Measurements from ENCODE around the gene OTULIN.
A peak's percentile ranks its signal among the peaks of the same experiment; 100 is the strongest.

The OTULIN gene

GRCh38 chr5:14667770-14668169 is 3.3 kb downstream of the OTULIN start:
- no peak overlapping the region for H3K27ac ChIP-seq
- no peaks in the 10 kb centered on the region for H3K27me3 ChIP-seq
- TF ChIP-seq CTCF (IDR thresholded peaks at IDR 0.05): no peak

GRCh38 chr5:14668181-14668591 is 3.7 kb downstream of the OTULIN start:
- H3K27ac ChIP-seq: no peak overlapping the region
- peaks cover 40 to 48% of the 10 kb centered on the region in 2 experiments for H3K4me1 ChIP-seq (ENCODE audit: control insufficient read depth in 1 of 2, insufficient read depth in 1 of 2, low read depth in 1 of 2, low read length in 1 of 2)
- peaks cover 4% of the 10 kb centered on the region for H3K36me3 ChIP-seq
- H3K4me3 ChIP-seq (ENCODE audit: low read depth in 1 of 2, low read length in 1 of 2): no peak overlapping the region
- H3K27me3 ChIP-seq: no peaks in the 10 kb centered on the region
- no peaks in the 10 kb centered on the region for H3K9me3 ChIP-seq
- no peak for TF ChIP-seq CTCF (IDR thresholded peaks at IDR 0.05)

More at GRCh38 chr5:14667770-14668169, 3.3 kb downstream of the OTULIN start:
- peaks cover 4% of the 10 kb centered on the region for H3K36me3 ChIP-seq
- peaks cover 40 to 49% of the 10 kb centered on the region in 2 experiments for H3K4me1 ChIP-seq (ENCODE audit: control insufficient read depth in 1 of 2, insufficient read depth in 1 of 2, low read depth in 1 of 2, low read length in 1 of 2)
- H3K9me3 ChIP-seq: no peaks in the 10 kb centered on the region
- no peak overlapping the region for H3K4me3 ChIP-seq (ENCODE audit: low read depth in 1 of 2, low read length in 1 of 2)

GRCh38 chr5:14669415-14669814 is 4.9 kb downstream of the OTULIN start:
- H3K27ac ChIP-seq: no peak overlapping the region
- no peaks in the 10 kb centered on the region for H3K9me3 ChIP-seq
- H3K4me3 ChIP-seq (ENCODE audit: low read depth in 1 of 2, low read length in 1 of 2): no peak overlapping the region
- H3K4me1 ChIP-seq (ENCODE audit: control insufficient read depth in 1 of 2, insufficient read depth in 1 of 2, low read depth in 1 of 2, low read length in 1 of 2): peaks cover 29 to 35% of the 10 kb centered on the region in 2 experiments
- H3K27me3 ChIP-seq: no peaks in the 10 kb centered on the region
- no peak for TF ChIP-seq CTCF (IDR thresholded peaks at IDR 0.05)
- H3K36me3 ChIP-seq: peaks cover 9% of the 10 kb centered on the region

GRCh38 chr5:14669975-14670374 is 5.5 kb downstream of the OTULIN start:
- no peak overlapping the region for H3K27ac ChIP-seq
- H3K36me3 ChIP-seq: peaks cover 9% of the 10 kb centered on the region
- H3K9me3 ChIP-seq: no peaks in the 10 kb centered on the region
- peaks cover 29 to 35% of the 10 kb centered on the region in 2 experiments for H3K4me1 ChIP-seq (ENCODE audit: control insufficient read depth in 1 of 2, insufficient read depth in 1 of 2, low read depth in 1 of 2, low read length in 1 of 2)
- H3K27me3 ChIP-seq: no peaks in the 10 kb centered on the region
- TF ChIP-seq CTCF (IDR thresholded peaks at IDR 0.05): no peak
- H3K4me3 ChIP-seq (ENCODE audit: low read depth in 1 of 2, low read length in 1 of 2): no peak overlapping the region

- H3K4me3 ChIP-seq (ENCODE audit: low read depth in 1 of 2, low read length in 1 of 2): no peak overlapping the region
- no peaks in the 10 kb centered on the region for H3K9me3 ChIP-seq
- H3K27ac ChIP-seq: peak overlapping the region; percentile 26
- peaks cover 9% of the 10 kb centered on the region for H3K36me3 ChIP-seq
- H3K27me3 ChIP-seq: no peaks in the 10 kb centered on the region
- H3K4me1 ChIP-seq (ENCODE audit: control insufficient read depth in 1 of 2, insufficient read depth in 1 of 2, low read depth in 1 of 2, low read length in 1 of 2): peaks cover 28 to 35% of the 10 kb centered on the region in 2 experiments
- no peak for TF ChIP-seq CTCF (IDR thresholded peaks at IDR 0.05)
These were observed 6.9 kb downstream of the OTULIN start for GRCh38 chr5:14671414-14671813.

GRCh38 chr5:14672082-14672481 is 7.6 kb downstream of the OTULIN start:
- no peak for TF ChIP-seq CTCF (IDR thresholded peaks at IDR 0.05)
- H3K36me3 ChIP-seq: peaks cover 9% of the 10 kb centered on the region
- H3K4me1 ChIP-seq (ENCODE audit: control insufficient read depth in 1 of 2, insufficient read depth in 1 of 2, low read depth in 1 of 2, low read length in 1 of 2): peaks cover 24 to 33% of the 10 kb centered on the region in 2 experiments
- H3K9me3 ChIP-seq: no peaks in the 10 kb centered on the region
- no peak overlapping the region for H3K4me3 ChIP-seq (ENCODE audit: low read depth in 1 of 2, low read length in 1 of 2)
- no peak overlapping the region for H3K27ac ChIP-seq
- no peaks in the 10 kb centered on the region for H3K27me3 ChIP-seq

Data from neutrophil (primary cell).